ENCODE results near the gene CFAP100.

Gene CFAP100

DNA sequence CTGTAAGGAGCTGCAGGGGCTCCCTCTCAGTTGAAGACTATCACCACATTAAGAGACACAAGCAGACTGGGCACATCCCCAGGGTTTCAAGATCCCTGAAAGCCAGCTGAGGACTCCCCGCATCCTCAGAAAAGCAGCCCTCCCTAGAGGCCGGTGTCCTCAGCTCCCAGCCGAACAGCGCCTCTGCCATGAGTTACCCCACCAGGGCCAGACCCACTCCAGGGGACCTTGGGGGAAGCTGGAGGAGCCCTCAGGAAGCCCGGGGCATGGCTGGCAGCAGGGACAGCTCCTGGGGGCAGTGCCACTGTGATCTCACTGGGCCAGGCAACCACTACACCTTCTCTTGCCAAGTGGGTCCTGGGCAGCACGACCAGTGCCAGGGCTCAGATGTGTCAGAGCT is 45.6 kb upstream of the CFAP100 start:
- Histone ChIP-seq H3K4me2 (ENCODE audit: low read length) (no peak overlapping the region), H3K9ac (ENCODE audit: low read length) (no peak overlapping the region), H4K20me1 (ENCODE audit: insufficient read depth, low read length) (no peaks in the 10 kb centered on the region), H3K36me3 (ENCODE audit: insufficient read depth, low read length) (no peaks in the 10 kb centered on the region), H3K9me2 (ENCODE audit: low read depth, low read length) (no peaks in the 10 kb centered on the region), H2AFZ (ENCODE audit: low read length) (no peak overlapping the region), H3K4me3 (ENCODE audit: low read depth, low read length, poor library complexity, severe bottlenecking) (no peak overlapping the region), H3K4me1 (ENCODE audit: insufficient read depth, low read length, severe bottlenecking) (no peaks in the 10 kb centered on the region), H3K27me3 (ENCODE audit: insufficient read depth, low read length) (no peaks in the 10 kb centered on the region), H3F3A (ENCODE audit: insufficient read depth, low read length) (no peaks in the 10 kb centered on the region), H3K9me3 (ENCODE audit: low read length) (no peaks in the 10 kb centered on the region), H3K79me2 (ENCODE audit: insufficient read depth, low read length) (no peaks in the 10 kb centered on the region), H3K27ac (ENCODE audit: low read depth, low read length, poor library complexity, severe bottlenecking) (no peak overlapping the region)
- TF ChIP-seq, protein P1, sequence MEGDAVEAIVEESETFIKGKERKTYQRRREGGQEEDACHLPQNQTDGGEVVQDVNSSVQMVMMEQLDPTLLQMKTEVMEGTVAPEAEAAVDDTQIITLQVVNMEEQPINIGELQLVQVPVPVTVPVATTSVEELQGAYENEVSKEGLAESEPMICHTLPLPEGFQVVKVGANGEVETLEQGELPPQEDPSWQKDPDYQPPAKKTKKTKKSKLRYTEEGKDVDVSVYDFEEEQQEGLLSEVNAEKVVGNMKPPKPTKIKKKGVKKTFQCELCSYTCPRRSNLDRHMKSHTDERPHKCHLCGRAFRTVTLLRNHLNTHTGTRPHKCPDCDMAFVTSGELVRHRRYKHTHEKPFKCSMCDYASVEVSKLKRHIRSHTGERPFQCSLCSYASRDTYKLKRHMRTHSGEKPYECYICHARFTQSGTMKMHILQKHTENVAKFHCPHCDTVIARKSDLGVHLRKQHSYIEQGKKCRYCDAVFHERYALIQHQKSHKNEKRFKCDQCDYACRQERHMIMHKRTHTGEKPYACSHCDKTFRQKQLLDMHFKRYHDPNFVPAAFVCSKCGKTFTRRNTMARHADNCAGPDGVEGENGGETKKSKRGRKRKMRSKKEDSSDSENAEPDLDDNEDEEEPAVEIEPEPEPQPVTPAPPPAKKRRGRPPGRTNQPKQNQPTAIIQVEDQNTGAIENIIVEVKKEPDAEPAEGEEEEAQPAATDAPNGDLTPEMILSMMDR (IDR thresholded peaks at IDR 0.05; ENCODE audit: low read length), result no peak
- TF ChIP-seq EZH2 (IDR thresholded peaks at IDR 0.05; ENCODE audit: borderline replicate concordance, low read length), result no peak

GRCh38 chr3:126349611-126350501 is 44.9 kb upstream of the CFAP100 start:
- Histone ChIP-seq H2AFZ (ENCODE audit: low read length) (no peak overlapping the region), H3K9me3 (ENCODE audit: low read length) (no peaks in the 10 kb centered on the region)
- TF ChIP-seq, protein P1 (IDR thresholded peaks at IDR 0.05; ENCODE audit: low read length), result no peak
- TF ChIP-seq EZH2 (IDR thresholded peaks at IDR 0.05; ENCODE audit: borderline replicate concordance, low read length), result no peak

GRCh38 chr3:126350502-126351085 is 44.1 kb upstream of the CFAP100 start:
- H2AFZ ChIP-seq (ENCODE audit: low read length), result no peak overlapping the region
- H3K9me3 ChIP-seq (ENCODE audit: low read length), result no peaks in the 10 kb centered on the region
- no peaks in the 10 kb centered on the region for H3K79me2 ChIP-seq (ENCODE audit: insufficient read depth, low read length)
- H3K4me3 ChIP-seq (ENCODE audit: low read depth, low read length, poor library complexity, severe bottlenecking), result no peak overlapping the region
- H3K36me3 ChIP-seq (ENCODE audit: insufficient read depth, low read length), result no peaks in the 10 kb centered on the region
- no peak overlapping the region for H3K4me2 ChIP-seq (ENCODE audit: low read length)
- H3K27me3 ChIP-seq (ENCODE audit: insufficient read depth, low read length), result no peaks in the 10 kb centered on the region
- H3F3A ChIP-seq (ENCODE audit: insufficient read depth, low read length), result no peaks in the 10 kb centered on the region
- H3K27ac ChIP-seq (ENCODE audit: low read depth, low read length, poor library complexity, severe bottlenecking), result no peak overlapping the region
- no peaks in the 10 kb centered on the region for H3K9me2 ChIP-seq (ENCODE audit: low read depth, low read length)
- H3K9ac ChIP-seq (ENCODE audit: low read length), result no peak overlapping the region
- TF ChIP-seq EZH2 (IDR thresholded peaks at IDR 0.05; ENCODE audit: borderline replicate concordance, low read length), result no peak
- TF ChIP-seq, protein P1 (IDR thresholded peaks at IDR 0.05; ENCODE audit: low read length), result no peak
- H3K4me1 ChIP-seq (ENCODE audit: insufficient read depth, low read length, severe bottlenecking), result no peaks in the 10 kb centered on the region
- no peaks in the 10 kb centered on the region for H4K20me1 ChIP-seq (ENCODE audit: insufficient read depth, low read length)

More at GRCh38 chr3:126349611-126350501, 44.9 kb upstream of the CFAP100 start:
- Histone ChIP-seq H3K9ac (ENCODE audit: low read length) (no peak overlapping the region), H3K27ac (ENCODE audit: low read depth, low read length, poor library complexity, severe bottlenecking) (no peak overlapping the region), H4K20me1 (ENCODE audit: insufficient read depth, low read length) (no peaks in the 10 kb centered on the region), H3K4me1 (ENCODE audit: insufficient read depth, low read length, severe bottlenecking) (no peaks in the 10 kb centered on the region), H3K36me3 (ENCODE audit: insufficient read depth, low read length) (no peaks in the 10 kb centered on the region), H3K4me3 (ENCODE audit: low read depth, low read length, poor library complexity, severe bottlenecking) (no peak overlapping the region), H3K79me2 (ENCODE audit: insufficient read depth, low read length) (no peaks in the 10 kb centered on the region), H3K4me2 (ENCODE audit: low read length) (no peak overlapping the region), H3K9me2 (ENCODE audit: low read depth, low read length) (no peaks in the 10 kb centered on the region), H3F3A (ENCODE audit: insufficient read depth, low read length) (no peaks in the 10 kb centered on the region), H3K27me3 (ENCODE audit: insufficient read depth, low read length) (no peaks in the 10 kb centered on the region)

Data from OCI-LY1 (cell line).